Measurements from ENCODE around the gene DPP4.

Gene DPP4

GRCh38 chr2:162085090-162085891 is 11.3 kb upstream of the DPP4 start:
- no peak for DNase-seq (ENCODE audit: low read depth)

- no peak for DNase-seq (ENCODE audit: low read depth)
Measured at GRCh38 chr2:162084536-162084935, 10.5 kb upstream of the DPP4 start.

GRCh38 chr2:162082681-162083080 is 8.7 kb upstream of the DPP4 start:
- no peak for DNase-seq (ENCODE audit: low read depth)

GRCh38 chr2:162082036-162082435 is 8.0 kb upstream of the DPP4 start:
- no peak for DNase-seq (ENCODE audit: low read depth)

- no peak for DNase-seq (ENCODE audit: low read depth)
Measured at GRCh38 chr2:162079514-162079913, 5.5 kb upstream of the DPP4 start.

- DNase-seq (ENCODE audit: low read depth) = no peak
Measured at GRCh38 chr2:162075689-162076132, 1.7 kb upstream of the DPP4 start.

GRCh38 chr2:162074928-162075688 is 1.1 kb upstream of the DPP4 start:
- no peak for DNase-seq (ENCODE audit: low read depth)

- DNase-seq (ENCODE audit: low read depth) = no peak
Measured at GRCh38 chr2:162074632-162074895, 549 bp upstream of the DPP4 start.

GRCh38 chr2:162072976-162073887 is 783 bp downstream of the DPP4 start:
- DNase-seq (ENCODE audit: low read depth) = no peak

- no peak for DNase-seq (ENCODE audit: low read depth)
Measured at GRCh38 chr2:162072181-162072702, 1.8 kb downstream of the DPP4 start.

GRCh38 chr2:162071001-162071400 is 3.0 kb downstream of the DPP4 start:
- no peak for DNase-seq (ENCODE audit: low read depth)

GRCh38 chr2:162070228-162070936 is 3.6 kb downstream of the DPP4 start:
- DNase-seq (ENCODE audit: low read depth) = no peak

- DNase-seq (ENCODE audit: low read depth) = no peak
Measured at GRCh38 chr2:162069267-162069903, 4.6 kb downstream of the DPP4 start.

- no peak for DNase-seq (ENCODE audit: low read depth)
Measured at GRCh38 chr2:162067596-162067995, 6.4 kb downstream of the DPP4 start.

- DNase-seq (ENCODE audit: low read depth) = no peak
Measured at GRCh38 chr2:162065767-162066166, 8.2 kb downstream of the DPP4 start.

GRCh38 chr2:162063899-162064298 is 10.1 kb downstream of the DPP4 start:
- no peak for DNase-seq (ENCODE audit: low read depth)

- DNase-seq (ENCODE audit: low read depth) = no peak
Measured at GRCh38 chr2:162063281-162063680, 10.7 kb downstream of the DPP4 start.

GRCh38 chr2:162062559-162062958 is 11.5 kb downstream of the DPP4 start:
- no peak for DNase-seq (ENCODE audit: low read depth)

GRCh38 chr2:162061021-162061420 is 13.0 kb downstream of the DPP4 start:
- no peak for DNase-seq (ENCODE audit: low read depth)

GRCh38 chr2:162060532-162060931 is 13.5 kb downstream of the DPP4 start:
- DNase-seq (ENCODE audit: low read depth) = no peak

- DNase-seq (ENCODE audit: low read depth) = no peak
Measured at GRCh38 chr2:162058973-162059668, 14.9 kb downstream of the DPP4 start.

Data from activated T-cell treated with anti-CD3 and anti-CD28 coated beads for 24 hours (primary cell).